Mesendoderm (in vitro differentiated cells): ENCODE measurements around the gene RNU1-2. TPM values are rescaled to one million over a fixed set of nuclear protein-coding genes. Genes with fewer than 3 reads are reported as not detected.
"Not testable (repeated sequence)": the region's sequence is repeated elsewhere in the genome, so short reads cannot be mapped to it uniquely, and the experiment has no call there.

Experiments used
- DNase-seq: peaks from one replicate; pipeline ENCODE4 v3.0.0; 2013
- H2AK5ac ChIP-seq: 2 replicates; pipeline ENCODE4 v1.6.1; 2013; ENCODE audit warnings: low read length, inconsistent platforms
- H2BK120ac ChIP-seq: 2 replicates; pipeline ENCODE4 v1.6.1; 2013; ENCODE audit warnings: low read depth, mild to moderate bottlenecking, low read length, moderate library complexity, mixed read lengths
- H2BK15ac ChIP-seq: replicated peaks from 2 replicates; pipeline ENCODE4 v1.6.1; 2013; ENCODE audit warnings: low read depth, mild to moderate bottlenecking, moderate library complexity
- H2BK5ac ChIP-seq: 2 replicates; pipeline ENCODE4 v1.6.1; 2013; ENCODE audit warnings: low read length, inconsistent platforms
- H3K18ac ChIP-seq: 2 replicates; pipeline ENCODE4 v1.6.1; 2013; ENCODE audit warnings: mild to moderate bottlenecking, low read length, mixed read lengths
- H3K23ac ChIP-seq: one replicate; pipeline ENCODE4 v1.6.1; 2013; ENCODE audit warnings: low read length
- H3K27ac ChIP-seq: 2 replicates; pipeline ENCODE4 v1.5.1; 2013; ENCODE audit warnings: low read depth, mild to moderate bottlenecking, inconsistent platforms, low read length, moderate library complexity
- H3K27me3 ChIP-seq: 2 replicates; pipeline ENCODE4 v1.6.1; 2013; ENCODE audit warnings: low read length, control low read depth, mild to moderate bottlenecking, inconsistent platforms; ENCODE audit not compliant: insufficient read depth, poor library complexity
- H3K36me3 ChIP-seq: 2 replicates; pipeline ENCODE4 v1.6.1; 2013; ENCODE audit warnings: low read length, inconsistent platforms; ENCODE audit not compliant: control insufficient read depth, insufficient read depth
- H3K4ac ChIP-seq: one replicate; pipeline ENCODE4 v1.6.1; 2013; ENCODE audit warnings: low read depth, mild to moderate bottlenecking, low read length, moderate library complexity
- H3K4me1 ChIP-seq: 2 replicates; pipeline ENCODE4 v1.6.1; 2013; ENCODE audit warnings: low read depth, low read length, inconsistent platforms; ENCODE audit not compliant: control insufficient read depth
- H3K4me2 ChIP-seq: 2 replicates; pipeline ENCODE4 v1.6.1; 2013; ENCODE audit warnings: low read length
- H3K4me3 ChIP-seq: 2 replicates; pipeline ENCODE4 v1.5.1; 2013; ENCODE audit warnings: mild to moderate bottlenecking, low read length
- H3K56ac ChIP-seq: one replicate; pipeline ENCODE4 v1.6.1; 2013; ENCODE audit warnings: low read length
- H3K79me1 ChIP-seq: 2 replicates; pipeline ENCODE4 v1.6.1; 2013; ENCODE audit warnings: low read length, inconsistent platforms
- H3K79me2 ChIP-seq: 2 replicates; pipeline ENCODE4 v1.6.1; 2013; ENCODE audit warnings: mild to moderate bottlenecking, low read length; ENCODE audit not compliant: control insufficient read depth, insufficient read depth
- H3K9ac ChIP-seq: 2 replicates; pipeline ENCODE4 v1.6.1; 2013; ENCODE audit warnings: low read length, inconsistent platforms
- H4K5ac ChIP-seq: one replicate; pipeline ENCODE4 v1.6.1; 2013; ENCODE audit warnings: low read length
- H4K8ac ChIP-seq: one replicate; pipeline ENCODE4 v1.6.1; 2013; ENCODE audit warnings: low read depth, mild to moderate bottlenecking, control low read depth, low read length, moderate library complexity
- WGBS: extraction: QIAGEN DNeasy Blood & Tissue Kit; methylation state at CpG from one replicate; pipeline ENCODE4 v1.1.7; 2013; ENCODE audit warnings: low lambda C conversion rate, missing lambda C conversion rate; ENCODE audit not compliant: insufficient coverage; ENCODE audit errors: extremely low coverage; 5-methylcytosine and 5-hydroxymethylcytosine counted together
- polyA plus RNA-seq, 2 experiments: library from polyadenylated mRNA; stranded (reverse); fragments of 200-250 nt; gene quantifications; one replicate each; pipeline ENCODE4 v1.2.3, GENCODE V29; 2013

The RNU1-2 gene
- not detected for polyA plus RNA-seq (2013, experiment 1 of 2)
- polyA plus RNA-seq (2013, experiment 2 of 2), result not detected

- H2BK5ac ChIP-seq, result peak within 1 kb of the TSS; percentile 100
These were observed at the start of gene RNU1-2 for GRCh38 chr1:16895598-16896315. RNU1-2 (plus strand) TSS chr1:16895980.

GRCh38 chr1:16856201-16856600 is 39.6 kb upstream of the RNU1-2 start:
- H3K36me3 ChIP-seq, DNase-seq: not testable (repeated sequence)

More at GRCh38 chr1:16895598-16896315, at the start of gene RNU1-2:
- not testable (repeated sequence) for H3K36me3 ChIP-seq, H2BK120ac ChIP-seq, H3K4me3 ChIP-seq, H2BK15ac ChIP-seq, H3K79me1 ChIP-seq, H3K79me2 ChIP-seq, H3K23ac ChIP-seq, H2AK5ac ChIP-seq, H3K27me3 ChIP-seq, H3K4me1 ChIP-seq, H4K5ac ChIP-seq
- peak within 1 kb of the TSS; percentile 51 for H3K18ac ChIP-seq
- peak within 1 kb of the TSS; percentile 82 for H3K56ac ChIP-seq
- peak within 1 kb of the TSS; percentile 45 for H3K4me2 ChIP-seq
- H3K4ac ChIP-seq, result peak within 1 kb of the TSS; percentile 4
- peak within 1 kb of the TSS; percentile 13 for H4K8ac ChIP-seq
- peak within 1 kb of the TSS; percentile 59 for H3K9ac ChIP-seq
- H3K27ac ChIP-seq, result peak within 1 kb of the TSS; percentile 76
- peak; percentile 100 for DNase-seq
- WGBS, result no CpG with 5 or more reads among the region's 39 CpGs

GRCh38 chr1:16859167-16860041 is 36.4 kb upstream of the RNU1-2 start:
- H3K9ac ChIP-seq, result not testable (repeated sequence)
- no CpG with 5 or more reads among the region's 46 CpGs for WGBS

More at GRCh38 chr1:16856201-16856600, 39.6 kb upstream of the RNU1-2 start:
- H3K79me2 ChIP-seq, H2BK5ac ChIP-seq, H3K27ac ChIP-seq, H2AK5ac ChIP-seq, H3K4me2 ChIP-seq, H4K8ac ChIP-seq, H4K5ac ChIP-seq, H3K23ac ChIP-seq, H3K4me3 ChIP-seq, H3K27me3 ChIP-seq, H3K4ac ChIP-seq, H2BK15ac ChIP-seq, H3K4me1 ChIP-seq, H3K79me1 ChIP-seq, H3K56ac ChIP-seq, H3K9ac ChIP-seq, H3K18ac ChIP-seq, H2BK120ac ChIP-seq: not testable (repeated sequence)
- no CpG with 5 or more reads among the region's 2 CpGs for WGBS

GRCh38 chr1:16860048-16860447 is 35.7 kb upstream of the RNU1-2 start:
- H4K5ac ChIP-seq, H3K56ac ChIP-seq, H2BK120ac ChIP-seq, H3K27ac ChIP-seq, H3K79me1 ChIP-seq, H3K9ac ChIP-seq, H3K23ac ChIP-seq, H3K79me2 ChIP-seq, H3K4me2 ChIP-seq, H3K36me3 ChIP-seq, H3K4me3 ChIP-seq, H3K4ac ChIP-seq, H3K27me3 ChIP-seq, H2AK5ac ChIP-seq, H3K4me1 ChIP-seq, H2BK15ac ChIP-seq, H4K8ac ChIP-seq, H2BK5ac ChIP-seq, H3K18ac ChIP-seq: not testable (repeated sequence)
- DNase-seq, result peak; percentile 47
- WGBS, result no CpG with 5 or more reads among the region's 9 CpGs

More at GRCh38 chr1:16859167-16860041, 36.4 kb upstream of the RNU1-2 start:
- H3K23ac ChIP-seq, H3K36me3 ChIP-seq, H3K4me1 ChIP-seq, H3K18ac ChIP-seq, H3K27ac ChIP-seq, H3K79me1 ChIP-seq, H2BK15ac ChIP-seq, H2BK120ac ChIP-seq, H3K27me3 ChIP-seq, H3K4me2 ChIP-seq, H3K4ac ChIP-seq, H4K8ac ChIP-seq, H3K79me2 ChIP-seq, H3K4me3 ChIP-seq, H2BK5ac ChIP-seq, H4K5ac ChIP-seq, H2AK5ac ChIP-seq: not testable (repeated sequence)
- H3K56ac ChIP-seq, result peak overlapping the region; percentile 35
- DNase-seq, result peak; percentile 51

GRCh38 chr1:16861832-16862245 is 33.9 kb upstream of the RNU1-2 start:
- not testable (repeated sequence) for H3K36me3 ChIP-seq, H3K9ac ChIP-seq, H2AK5ac ChIP-seq, H3K4me3 ChIP-seq, H4K8ac ChIP-seq, H2BK15ac ChIP-seq, H3K23ac ChIP-seq, H3K27me3 ChIP-seq, H4K5ac ChIP-seq, H3K79me2 ChIP-seq, H3K27ac ChIP-seq, H3K4ac ChIP-seq, H3K4me2 ChIP-seq, H2BK5ac ChIP-seq, H3K4me1 ChIP-seq, H3K56ac ChIP-seq, H3K18ac ChIP-seq, H3K79me1 ChIP-seq, H2BK120ac ChIP-seq
- peak; percentile 71 for DNase-seq
- no CpG with 5 or more reads among the region's 16 CpGs for WGBS
